HEK293T (cell line): ENCODE data around the gene SNRK.

Source experiments
- BHLHE40 ChIP-seq: fragments of 450-650 bp; IDR thresholded peaks from 2 replicates; pipeline ENCODE4 v1.6.1; 2016; ENCODE audit warnings: mild to moderate bottlenecking, moderate library complexity, borderline replicate concordance
- FOXK2 ChIP-seq: fragments of 450-650 bp; IDR thresholded peaks from 2 replicates; pipeline ENCODE4 v1.6.1; 2016; ENCODE audit warnings: mild to moderate bottlenecking
- FOXM1 ChIP-seq: fragments of 450-650 bp; IDR thresholded peaks from 2 replicates; pipeline ENCODE4 v1.6.1; 2017; ENCODE audit warnings: mild to moderate bottlenecking, borderline replicate concordance
- HDGF ChIP-seq: fragments of 450-650 bp; IDR thresholded peaks from 2 replicates; pipeline ENCODE4 v1.6.1; 2017; ENCODE audit warnings: antibody characterized with exemption, borderline replicate concordance
- L3MBTL2 ChIP-seq: fragments of 450-650 bp; conservative IDR thresholded peaks from 2 replicates; pipeline ENCODE4 v1.6.1; 2016; ENCODE audit warnings: mild to moderate bottlenecking
- SP1 ChIP-seq: fragments of 450-650 bp; IDR thresholded peaks from 2 replicates; pipeline ENCODE4 v1.6.1; 2017
- ZNF384 ChIP-seq: fragments of 450-650 bp; IDR thresholded peaks from 2 replicates; pipeline ENCODE4 v1.6.1; 2016

GRCh38 chr3:43279082-43279481 lies 7.3 kb upstream of the SNRK start:
- TF ChIP-seq SP1: no peak
- TF ChIP-seq FOXK2: no peak
- no peak for TF ChIP-seq BHLHE40
- no peak for TF ChIP-seq L3MBTL2
- no peak for TF ChIP-seq ZNF384
- TF ChIP-seq FOXM1: no peak
- no peak for TF ChIP-seq HDGF
